ENCODE results near the gene SHQ1. TPM values are rescaled to one million over a fixed set of nuclear protein-coding genes. Genes with fewer than 3 reads are reported as not detected.
"Not testable (repeated sequence)": the region's sequence is repeated elsewhere in the genome, so short reads cannot be mapped to it uniquely, and the experiment has no call there.

The SHQ1 gene
- total RNA-seq, 1 experiment from 2014 or later, result 24.8 TPM

DNA sequence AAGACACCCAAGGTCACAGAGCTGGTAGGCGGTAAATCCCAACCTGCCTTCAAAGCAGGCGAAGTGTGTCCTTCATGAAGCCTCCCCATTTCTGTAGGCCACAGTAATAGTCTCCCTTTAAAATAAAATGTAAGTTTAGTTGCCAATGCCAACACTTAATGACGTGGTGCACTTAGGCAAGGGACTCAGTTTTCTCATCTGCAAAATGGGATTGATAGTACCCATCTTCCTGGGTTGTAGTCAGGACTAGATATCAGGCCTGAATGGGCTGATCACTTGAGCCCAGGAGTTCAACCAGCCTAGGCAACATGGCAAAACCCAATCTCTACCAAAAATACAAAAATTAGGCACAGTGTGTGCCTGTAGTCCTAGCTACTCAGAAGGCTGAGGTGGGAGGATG lies 114.6 kb downstream of the SHQ1 start:
- no peaks in the 10 kb centered on the region for H3K27me3 ChIP-seq (ENCODE audit: insufficient read depth, low read depth)
- no peaks in the 10 kb centered on the region for H3K36me3 ChIP-seq (ENCODE audit: low read depth)
- peaks cover 8% of the 10 kb centered on the region; the same call in 1 of the 2 replicates for H3F3A ChIP-seq (ENCODE audit: insufficient read depth, low read depth)
- H4K20me1 ChIP-seq (ENCODE audit: insufficient read depth), result no peaks in the 10 kb centered on the region
- no peak overlapping the region for H2AFZ ChIP-seq
- no peaks in the 10 kb centered on the region for H3K9me2 ChIP-seq (ENCODE audit: insufficient read depth)
- intact Hi-C loops (cut with micrococcal nuclease; ENCODE audit: unreplicated experiment), result no loop called here
- no peak overlapping the region for H3K4me2 ChIP-seq
- peaks cover 18% of the 10 kb centered on the region for H3K4me1 ChIP-seq (replicated peaks; ENCODE audit: insufficient read depth)
- DNase-seq, result no peak
- H3K27ac ChIP-seq, result no peak overlapping the region
- CTCF ChIA-PET, result no interaction called here
- no peaks in the 10 kb centered on the region for H3K79me2 ChIP-seq (ENCODE audit: low read depth)
- no peak for TF ChIP-seq EZH2 (IDR thresholded peaks at IDR 0.05; ENCODE audit: low read depth)
- no peak for TF ChIP-seq CTCF (conservative IDR thresholded peaks at IDR 0.05)
- H3K9me3 ChIP-seq (ENCODE audit: insufficient read depth, low read depth), result no peaks in the 10 kb centered on the region
- no peak overlapping the region for H3K4me3 ChIP-seq
- BruUV-seq (replicated peaks), result no TSS peak
- POLR2A ChIA-PET (ENCODE audit: unreplicated experiment), result no interaction called here

DNA sequence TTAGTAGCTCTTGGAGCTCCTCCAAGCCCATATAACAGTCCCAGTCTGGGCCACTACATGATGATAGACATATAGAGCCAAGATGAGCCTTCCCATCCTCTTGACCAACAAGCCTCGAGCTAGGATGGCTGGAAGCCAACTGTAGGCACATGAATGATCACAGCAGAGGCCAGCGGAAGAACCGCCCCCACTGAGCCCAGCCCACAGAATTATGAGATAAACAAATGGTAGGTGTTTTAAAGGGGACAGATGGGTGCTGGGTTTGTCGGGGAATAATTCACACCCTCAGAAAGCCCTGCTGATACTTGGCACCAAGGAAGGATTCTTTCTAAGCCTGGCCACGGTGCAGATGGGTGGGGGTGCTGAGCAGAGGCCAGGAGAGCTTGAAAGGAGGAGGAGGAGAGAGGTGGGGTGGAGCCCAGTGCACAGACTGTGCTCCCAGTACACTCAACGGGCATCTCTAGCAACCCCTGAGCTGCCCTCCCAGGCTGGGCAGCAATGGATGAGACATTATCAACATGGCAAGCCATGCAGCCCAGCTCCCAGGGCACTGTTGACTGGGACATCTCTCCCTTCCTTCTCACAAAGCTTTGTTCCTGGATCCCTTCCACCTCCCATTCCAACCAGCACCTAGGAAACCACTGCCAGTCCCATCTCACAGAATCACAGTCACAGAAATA lies 115.4 kb downstream of the SHQ1 start:
- H3K36me3 ChIP-seq (ENCODE audit: low read depth); DNase-seq; CTCF ChIA-PET; H4K20me1 ChIP-seq (ENCODE audit: insufficient read depth); BruUV-seq (replicated peaks); H3K27me3 ChIP-seq (ENCODE audit: insufficient read depth, low read depth); H3K4me2 ChIP-seq; H3K4me3 ChIP-seq; H2AFZ ChIP-seq; H3K9me2 ChIP-seq (ENCODE audit: insufficient read depth); H3K9me3 ChIP-seq (ENCODE audit: insufficient read depth, low read depth); H3K79me2 ChIP-seq (ENCODE audit: low read depth); POLR2A ChIA-PET (ENCODE audit: unreplicated experiment); H3K27ac ChIP-seq; intact Hi-C loops (cut with micrococcal nuclease; ENCODE audit: unreplicated experiment): not testable (repeated sequence)
- Histone ChIP-seq H3K4me1 (replicated peaks; ENCODE audit: insufficient read depth) (peaks cover 22% of the 10 kb centered on the region), H3F3A (ENCODE audit: insufficient read depth, low read depth) (peaks cover 16% of the 10 kb centered on the region; the same call in 1 of the 2 replicates)

GRCh38 chr3:72728958-72729467 lies 119.2 kb downstream of the SHQ1 start:
- ChIA-PET CTCF (no interaction called here), POLR2A (ENCODE audit: unreplicated experiment) (interaction anchor here (0.5 to 0.6 kb wide), 3 partner anchors 16 to 246 kb away, joined by 4 to 55 read pairs (median 4); no protein-coding TSS in a partner anchor)
- Histone ChIP-seq H3K36me3 (ENCODE audit: low read depth) (no peaks in the 10 kb centered on the region), H3K9me2 (ENCODE audit: insufficient read depth) (no peaks in the 10 kb centered on the region), H3K79me2 (ENCODE audit: low read depth) (no peaks in the 10 kb centered on the region), H3F3A (ENCODE audit: insufficient read depth, low read depth) (peaks cover 16% of the 10 kb centered on the region; the same call in 1 of the 2 replicates), H2AFZ (peak overlapping the region; percentile 66; the same call in 1 of the 2 replicates), H3K4me1 (replicated peaks; ENCODE audit: insufficient read depth) (peaks cover 33% of the 10 kb centered on the region), H4K20me1 (ENCODE audit: insufficient read depth) (no peaks in the 10 kb centered on the region), H3K4me3 (peak overlapping the region; percentile 26; the same call in 1 of the 2 replicates), H3K9me3 (ENCODE audit: insufficient read depth, low read depth) (no peaks in the 10 kb centered on the region), H3K4me2 (peak overlapping the region; percentile 80), H3K27ac (peak overlapping the region; percentile 60), H3K27me3 (ENCODE audit: insufficient read depth, low read depth) (no peaks in the 10 kb centered on the region)
- no TSS peak for BruUV-seq (replicated peaks)
- peak; percentile 75 to 95 for DNase-seq
- intact Hi-C loops (cut with micrococcal nuclease; ENCODE audit: unreplicated experiment), result loop anchor here (2.0 kb wide), 1 partner anchor 390 kb away; no protein-coding TSS in a partner anchor
- no peak for TF ChIP-seq EZH2 (IDR thresholded peaks at IDR 0.05; ENCODE audit: low read depth)
- no peak for TF ChIP-seq CTCF (conservative IDR thresholded peaks at IDR 0.05)
